B cell (primary cell): ENCODE measurements around the gene ERBB2.

Experiments used
- CTCF ChIP-seq: fragments of 200-600 bp; IDR thresholded peaks from one replicate; pipeline ENCODE4 v1.8.0; 2022; ENCODE audit warnings: antibody characterized with exemption, mild to moderate bottlenecking
- EZH2 ChIP-seq: IDR thresholded peaks from 2 replicates; pipeline ENCODE4 v1.6.1; 2012; ENCODE audit warnings: borderline replicate concordance, low read depth, mild to moderate bottlenecking, moderate library complexity, low read length; ENCODE audit not compliant: insufficient read depth, poor library complexity, severe bottlenecking

- TF ChIP-seq EZH2 (no peak), CTCF (no peak)
Observed at GRCh38 chr17:39661744-39662541, 37.9 kb upstream of the ERBB2 start.
